ENCODE results near the gene SLC22A14.

Gene SLC22A14

GRCh38 chr3:38345879-38346586, 63.9 kb downstream of the SLC22A14 start:
- DNase-seq (ENCODE audit: low read depth) = no peak

- DNase-seq (ENCODE audit: low read depth) = peak; percentile 75
Measured at GRCh38 chr3:38346587-38347410, 64.7 kb downstream of the SLC22A14 start, which contains the start of gene XYLB. Gene XYLB (plus strand): TSS chr3:38346785. CDS start chr3:38346869, 84 bp downstream.

GRCh38 chr3:38347421-38348200, 65.5 kb downstream of the SLC22A14 start:
- no peak for DNase-seq (ENCODE audit: low read depth)

GRCh38 chr3:38348903-38349302, 66.8 kb downstream of the SLC22A14 start:
- no peak for DNase-seq (ENCODE audit: low read depth)

GRCh38 chr3:38349684-38350359, 67.7 kb downstream of the SLC22A14 start:
- no peak for DNase-seq (ENCODE audit: low read depth)

GRCh38 chr3:38353151-38353550, 71.1 kb downstream of the SLC22A14 start:
- no peak for DNase-seq (ENCODE audit: low read depth)

- DNase-seq (ENCODE audit: low read depth) = no peak
Measured at GRCh38 chr3:38354588-38355330, 72.7 kb downstream of the SLC22A14 start.

GRCh38 chr3:38359038-38359437, 76.9 kb downstream of the SLC22A14 start:
- DNase-seq (ENCODE audit: low read depth) = no peak

GRCh38 chr3:38360345-38360744, 78.3 kb downstream of the SLC22A14 start:
- no peak for DNase-seq (ENCODE audit: low read depth)

- DNase-seq (ENCODE audit: low read depth) = no peak
Measured at GRCh38 chr3:38361496-38361895, 79.4 kb downstream of the SLC22A14 start.

GRCh38 chr3:38362825-38363224, 80.7 kb downstream of the SLC22A14 start:
- no peak for DNase-seq (ENCODE audit: low read depth)

- DNase-seq (ENCODE audit: low read depth) = no peak
Measured at GRCh38 chr3:38364721-38365400, 82.8 kb downstream of the SLC22A14 start.

- no peak for DNase-seq (ENCODE audit: low read depth)
Measured at GRCh38 chr3:38365469-38366062, 83.5 kb downstream of the SLC22A14 start.

GRCh38 chr3:38366082-38366481, 84.0 kb downstream of the SLC22A14 start:
- DNase-seq (ENCODE audit: low read depth) = no peak

- DNase-seq (ENCODE audit: low read depth) = no peak
Measured at GRCh38 chr3:38367779-38368178, 85.7 kb downstream of the SLC22A14 start.
